ENCODE results near the gene CELF2.

Gene CELF2

DNA sequence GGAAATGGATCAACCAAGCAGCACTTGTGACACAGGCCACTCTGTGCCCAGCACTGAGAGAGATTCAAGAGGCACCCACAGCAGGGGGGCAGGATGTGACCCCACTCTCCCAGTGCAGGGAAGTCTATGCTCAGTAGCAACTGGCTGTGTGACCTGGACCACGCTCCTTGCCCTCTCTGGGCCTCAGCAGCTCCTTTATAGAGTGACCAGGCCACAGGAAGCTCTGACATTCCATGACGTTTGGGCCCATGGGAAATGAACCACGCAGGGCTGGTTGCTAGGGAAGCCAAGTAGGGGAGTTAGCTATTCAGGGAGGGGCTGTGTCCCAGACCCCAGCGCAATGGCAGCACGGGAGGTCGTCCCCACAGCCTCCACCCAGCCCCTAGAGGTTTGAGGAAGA lies 361.2 kb downstream of the CELF2 start:
- no peak overlapping the region for H3K4me3 ChIP-seq (ENCODE audit: low read depth, low read length)
- ChIA-PET CTCF (no interaction called here), POLR2A (no interaction called here)
- DNase-seq (ENCODE audit: low read depth, low spot score) = no peak
- TF ChIP-seq, protein P1, sequence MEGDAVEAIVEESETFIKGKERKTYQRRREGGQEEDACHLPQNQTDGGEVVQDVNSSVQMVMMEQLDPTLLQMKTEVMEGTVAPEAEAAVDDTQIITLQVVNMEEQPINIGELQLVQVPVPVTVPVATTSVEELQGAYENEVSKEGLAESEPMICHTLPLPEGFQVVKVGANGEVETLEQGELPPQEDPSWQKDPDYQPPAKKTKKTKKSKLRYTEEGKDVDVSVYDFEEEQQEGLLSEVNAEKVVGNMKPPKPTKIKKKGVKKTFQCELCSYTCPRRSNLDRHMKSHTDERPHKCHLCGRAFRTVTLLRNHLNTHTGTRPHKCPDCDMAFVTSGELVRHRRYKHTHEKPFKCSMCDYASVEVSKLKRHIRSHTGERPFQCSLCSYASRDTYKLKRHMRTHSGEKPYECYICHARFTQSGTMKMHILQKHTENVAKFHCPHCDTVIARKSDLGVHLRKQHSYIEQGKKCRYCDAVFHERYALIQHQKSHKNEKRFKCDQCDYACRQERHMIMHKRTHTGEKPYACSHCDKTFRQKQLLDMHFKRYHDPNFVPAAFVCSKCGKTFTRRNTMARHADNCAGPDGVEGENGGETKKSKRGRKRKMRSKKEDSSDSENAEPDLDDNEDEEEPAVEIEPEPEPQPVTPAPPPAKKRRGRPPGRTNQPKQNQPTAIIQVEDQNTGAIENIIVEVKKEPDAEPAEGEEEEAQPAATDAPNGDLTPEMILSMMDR (IDR thresholded peaks at IDR 0.05; ENCODE audit: insufficient read depth, low read length, missing control alignments) = no peak

DNA sequence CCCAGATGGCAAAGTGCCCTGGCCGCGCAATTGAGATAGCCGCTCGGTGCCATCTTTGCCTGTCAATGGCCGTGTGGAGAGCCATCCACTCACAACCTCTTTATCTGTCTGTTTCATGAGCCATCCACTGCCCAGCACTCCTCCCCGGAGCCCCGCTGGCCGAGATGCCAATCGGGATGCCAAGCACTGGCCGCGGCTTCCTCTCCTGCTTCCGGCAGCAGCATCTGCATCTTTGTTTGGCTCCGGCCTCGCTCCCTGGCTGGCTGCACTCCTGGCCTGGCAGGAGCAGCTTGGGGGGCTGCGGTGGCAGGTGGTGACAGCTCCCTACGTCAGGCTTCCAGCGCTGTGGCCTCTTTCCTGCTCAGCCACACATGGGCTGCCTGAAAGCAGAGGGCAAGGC lies 362.1 kb downstream of the CELF2 start:
- POLR2A ChIA-PET = no interaction called here
- CTCF ChIA-PET = no interaction called here
- H3K4me3 ChIP-seq (ENCODE audit: low read depth, low read length) = no peak overlapping the region
- no peak for DNase-seq (ENCODE audit: low read depth, low spot score)
- TF ChIP-seq, protein P1 (IDR thresholded peaks at IDR 0.05; ENCODE audit: insufficient read depth, low read length, missing control alignments) = no peak

DNA sequence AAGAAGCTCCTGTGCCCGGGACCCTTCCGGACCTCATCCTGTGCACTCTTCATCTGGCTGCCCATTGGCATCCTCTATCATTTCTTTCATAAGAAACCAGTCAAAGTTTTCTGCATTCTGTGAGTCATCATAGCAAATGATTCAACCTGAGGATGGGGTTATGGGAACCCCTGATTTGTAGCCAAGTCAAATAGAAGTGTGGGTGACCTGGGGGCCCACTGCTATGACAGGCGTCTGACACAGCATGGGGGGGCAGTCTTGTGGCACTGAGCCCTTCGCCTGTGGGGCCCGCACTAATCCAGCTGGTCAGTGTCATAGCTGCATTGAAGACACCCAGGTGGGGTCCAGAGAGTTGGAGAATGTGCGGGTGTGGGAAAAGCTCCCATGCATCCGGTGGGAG lies 363.4 kb downstream of the CELF2 start:
- TF ChIP-seq, protein P1 (IDR thresholded peaks at IDR 0.05; ENCODE audit: insufficient read depth, low read length, missing control alignments) = no peak
- CTCF ChIA-PET = no interaction called here
- H3K4me3 ChIP-seq (ENCODE audit: low read depth, low read length) = no peak overlapping the region
- DNase-seq (ENCODE audit: low read depth, low spot score) = no peak
- POLR2A ChIA-PET = no interaction called here

DNA sequence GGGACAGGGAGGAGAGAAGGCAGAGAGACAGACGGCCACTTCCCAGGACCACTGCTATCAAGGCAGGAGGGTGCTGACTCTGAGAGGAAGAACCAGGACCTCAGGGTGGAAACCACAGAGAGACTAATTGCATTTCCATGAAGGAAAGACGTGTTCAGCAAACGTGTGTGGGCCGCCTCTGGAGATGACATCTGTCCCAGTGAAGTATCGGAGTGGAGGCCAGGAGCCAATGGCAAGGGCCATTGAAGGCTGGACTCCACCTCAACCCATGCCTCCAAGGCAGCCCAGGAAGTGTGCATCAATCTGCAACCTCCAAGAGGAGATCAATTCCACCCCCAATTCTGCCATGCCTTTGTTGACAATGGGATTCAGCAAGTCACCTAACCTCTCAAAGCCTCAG lies 363.8 kb downstream of the CELF2 start:
- DNase-seq (ENCODE audit: low read depth, low spot score) = no peak
- TF ChIP-seq, protein P1 (IDR thresholded peaks at IDR 0.05; ENCODE audit: insufficient read depth, low read length, missing control alignments) = no peak
- ChIA-PET CTCF (no interaction called here), POLR2A (no interaction called here)
- no peak overlapping the region for H3K4me3 ChIP-seq (ENCODE audit: low read depth, low read length)

DNA sequence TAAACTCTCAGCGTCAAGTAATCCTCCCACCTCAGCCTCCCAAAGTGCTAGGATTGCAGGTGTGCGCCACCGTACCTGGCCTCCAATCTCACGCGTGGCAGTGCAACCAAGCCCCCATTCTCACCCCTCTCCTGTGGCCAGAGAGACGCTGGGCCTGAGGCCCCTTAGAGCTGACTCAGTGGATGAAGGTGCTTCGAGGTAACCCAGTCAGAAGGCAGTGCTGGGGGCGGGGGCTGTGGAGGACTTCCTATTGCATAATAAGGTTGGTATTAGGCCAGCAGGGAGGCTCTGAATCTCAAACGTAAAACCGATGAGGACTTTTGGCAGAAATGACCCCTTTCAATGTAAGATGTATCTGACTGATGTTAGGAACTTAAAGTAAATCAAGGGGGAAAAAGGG lies 364.5 kb downstream of the CELF2 start:
- ChIA-PET CTCF (no interaction called here), POLR2A (no interaction called here)
- DNase-seq (ENCODE audit: low read depth, low spot score) = no peak
- no peak overlapping the region for H3K4me3 ChIP-seq (ENCODE audit: low read depth, low read length)
- TF ChIP-seq, protein P1 (IDR thresholded peaks at IDR 0.05; ENCODE audit: insufficient read depth, low read length, missing control alignments) = no peak

DNA sequence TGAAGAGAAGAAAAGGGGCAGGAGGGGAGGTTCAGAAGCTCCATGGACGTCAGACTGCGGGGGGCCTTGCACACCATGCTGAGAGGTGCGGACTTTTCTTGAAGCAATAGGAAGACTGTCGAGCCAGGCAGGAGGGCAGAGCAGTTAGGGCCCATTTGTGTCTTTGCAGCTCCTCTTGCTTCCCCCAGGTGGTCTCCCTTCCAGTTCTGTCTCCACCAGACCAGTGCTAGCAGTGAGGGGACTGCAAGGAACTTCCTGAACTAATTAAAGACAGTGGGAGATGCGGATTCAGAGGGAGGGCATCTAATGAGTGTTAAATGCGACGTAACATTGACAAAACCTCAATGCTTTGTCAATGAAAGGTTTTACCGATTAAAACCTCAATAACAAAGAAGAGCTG lies 368.4 kb downstream of the CELF2 start:
- H3K4me3 ChIP-seq (ENCODE audit: low read depth, low read length) = no peak overlapping the region
- ChIA-PET CTCF (interaction anchor here (1.1 kb wide), 1 partner anchor 372 kb away, joined by 3 read pairs; no protein-coding TSS in a partner anchor), POLR2A (no interaction called here)
- no peak for DNase-seq (ENCODE audit: low read depth, low spot score)
- TF ChIP-seq, protein P1 (IDR thresholded peaks at IDR 0.05; ENCODE audit: insufficient read depth, low read length, missing control alignments) = no peak
